Activated CD8-positive, alpha-beta memory T cell treated with anti-CD3 and anti-CD28 coated beads, Interleukin-2, amount 10 ng/mL, durations not matched to agents 7 days and 5 days (primary cell): ENCODE measurements around the gene CEP112. TPM values are rescaled to one million over a fixed set of nuclear protein-coding genes. Genes with fewer than 3 reads are reported as not detected.

ENCODE experiments used
- ATAC-seq: fragments of 150-1000 bp; cut with Tn5 transposase; one replicate; pipeline ENCODE4 v1.10.0; 2021; ENCODE audit warnings: moderate library complexity
- CTCF ChIA-PET: fragments of 350-600 bp; sonication (Branson Sonifier 250); formaldehyde crosslinking; loops from one replicate; lab custom pipeline; 2021; ENCODE audit warnings: antibody characterized with exemption; lab: Charles Lee
- DNase-seq: peaks from one replicate; pipeline ENCODE4 v3.0.0-alpha.2; 2020
- H3K27ac Mint-ChIP-seq: one replicate; pipeline ENCODE4 v1.8.0; 2021; ENCODE audit warnings: mild to moderate bottlenecking, mixed read lengths
- H3K27me3 Mint-ChIP-seq: one replicate; pipeline ENCODE4 v1.8.0; 2021; ENCODE audit warnings: mixed read lengths
- H3K36me3 Mint-ChIP-seq: one replicate; pipeline ENCODE4 v1.8.0; 2021; ENCODE audit warnings: mild to moderate bottlenecking, mixed read lengths
- H3K4me1 Mint-ChIP-seq: one replicate; pipeline ENCODE4 v1.8.0; 2021; ENCODE audit warnings: mixed read lengths
- H3K4me3 Mint-ChIP-seq: one replicate; pipeline ENCODE4 v1.8.0; 2021; ENCODE audit warnings: mild to moderate bottlenecking, moderate library complexity, mixed read lengths
- H3K9me3 Mint-ChIP-seq: one replicate; pipeline ENCODE4 v1.8.0; 2022; ENCODE audit warnings: low read depth, mixed read lengths
- total RNA-seq, 2 experiments: library from RNA; stranded (reverse); gene quantifications; one replicate each; pipeline ENCODE4 v1.2.3, GENCODE V29; 2021

The CEP112 gene
- total RNA-seq, 2 experiments from 2014 or later: 3.1 to 5.0 TPM

GRCh38 chr17:65902831-65903522 is 289.0 kb downstream of the CEP112 start:
- no peak overlapping the region for H3K4me3 Mint-ChIP-seq
- no peaks in the 10 kb centered on the region for H3K27me3 Mint-ChIP-seq
- no peak overlapping the region for H3K27ac Mint-ChIP-seq
- H3K9me3 Mint-ChIP-seq: no peaks in the 10 kb centered on the region
- CTCF ChIA-PET: no interaction called here
- ATAC-seq (no peak), DNase-seq (no peak)
- peaks cover 1% of the 10 kb centered on the region for H3K36me3 Mint-ChIP-seq
- H3K4me1 Mint-ChIP-seq: no peaks in the 10 kb centered on the region

GRCh38 chr17:65902155-65902554 is 289.8 kb downstream of the CEP112 start:
- H3K36me3 Mint-ChIP-seq: peaks cover 1% of the 10 kb centered on the region
- no peaks in the 10 kb centered on the region for H3K27me3 Mint-ChIP-seq
- CTCF ChIA-PET: interaction anchor here (1.0 kb wide), 1 partner anchor 12 kb away, joined by 3 read pairs; no protein-coding TSS in a partner anchor
- DNase-seq (no peak), ATAC-seq (no peak)
- no peaks in the 10 kb centered on the region for H3K9me3 Mint-ChIP-seq
- H3K27ac Mint-ChIP-seq: no peak overlapping the region
- H3K4me1 Mint-ChIP-seq: no peaks in the 10 kb centered on the region
- H3K4me3 Mint-ChIP-seq: no peak overlapping the region

- no peaks in the 10 kb centered on the region for H3K9me3 Mint-ChIP-seq
- H3K4me1 Mint-ChIP-seq: no peaks in the 10 kb centered on the region
- H3K4me3 Mint-ChIP-seq: no peak overlapping the region
- H3K36me3 Mint-ChIP-seq: peaks cover 1% of the 10 kb centered on the region
- H3K27ac Mint-ChIP-seq: no peak overlapping the region
- CTCF ChIA-PET: interaction anchor here (0.7 to 1.0 kb wide), 2 partner anchors 13 to 669 kb away, joined by 3 read pairs; no protein-coding TSS in a partner anchor
- ATAC-seq: no peak
- DNase-seq: no peak
- no peaks in the 10 kb centered on the region for H3K27me3 Mint-ChIP-seq
These were observed 290.5 kb downstream of the CEP112 start for GRCh38 chr17:65901394-65901793.

- H3K4me1 Mint-ChIP-seq: no peaks in the 10 kb centered on the region
- H3K36me3 Mint-ChIP-seq: peaks cover 1% of the 10 kb centered on the region
- no peak overlapping the region for H3K4me3 Mint-ChIP-seq
- H3K27me3 Mint-ChIP-seq: peaks cover 2% of the 10 kb centered on the region
- DNase-seq (no peak), ATAC-seq (no peak)
- CTCF ChIA-PET: no interaction called here
- H3K9me3 Mint-ChIP-seq: no peaks in the 10 kb centered on the region
- H3K27ac Mint-ChIP-seq: no peak overlapping the region
These were observed 291.7 kb downstream of the CEP112 start for GRCh38 chr17:65900216-65900615.

GRCh38 chr17:65898651-65899050 is 293.3 kb downstream of the CEP112 start:
- no peak overlapping the region for H3K27ac Mint-ChIP-seq
- no peaks in the 10 kb centered on the region for H3K4me1 Mint-ChIP-seq
- peaks cover 3% of the 10 kb centered on the region for H3K27me3 Mint-ChIP-seq
- peaks cover 1% of the 10 kb centered on the region for H3K36me3 Mint-ChIP-seq
- CTCF ChIA-PET: no interaction called here
- H3K4me3 Mint-ChIP-seq: no peak overlapping the region
- H3K9me3 Mint-ChIP-seq: no peaks in the 10 kb centered on the region
- DNase-seq: no peak
- ATAC-seq: no peak

- DNase-seq (no peak), ATAC-seq (no peak)
- H3K27me3 Mint-ChIP-seq: peaks cover 3% of the 10 kb centered on the region
- H3K9me3 Mint-ChIP-seq: no peaks in the 10 kb centered on the region
- CTCF ChIA-PET: no interaction called here
- H3K36me3 Mint-ChIP-seq: no peaks in the 10 kb centered on the region
- no peak overlapping the region for H3K4me3 Mint-ChIP-seq
- H3K27ac Mint-ChIP-seq: no peak overlapping the region
- H3K4me1 Mint-ChIP-seq: no peaks in the 10 kb centered on the region
These were observed 295.0 kb downstream of the CEP112 start for GRCh38 chr17:65896889-65897288.

- Mint-ChIP-seq H3K27ac (no peak overlapping the region), H3K27me3 (peaks cover 3% of the 10 kb centered on the region), H3K4me3 (no peak overlapping the region), H3K9me3 (no peaks in the 10 kb centered on the region), H3K4me1 (no peaks in the 10 kb centered on the region), H3K36me3 (no peaks in the 10 kb centered on the region)
- CTCF ChIA-PET: no interaction called here
- ATAC-seq (no peak), DNase-seq (no peak)
These were observed 296.0 kb downstream of the CEP112 start for GRCh38 chr17:65895969-65896368.

GRCh38 chr17:65893692-65894279 is 298.1 kb downstream of the CEP112 start:
- no peak overlapping the region for H3K27ac Mint-ChIP-seq
- H3K4me3 Mint-ChIP-seq: no peak overlapping the region
- DNase-seq: no peak
- H3K9me3 Mint-ChIP-seq: no peaks in the 10 kb centered on the region
- peaks cover 3% of the 10 kb centered on the region for H3K27me3 Mint-ChIP-seq
- no peaks in the 10 kb centered on the region for H3K4me1 Mint-ChIP-seq
- no peaks in the 10 kb centered on the region for H3K36me3 Mint-ChIP-seq
- CTCF ChIA-PET: no interaction called here
- ATAC-seq: no peak

- CTCF ChIA-PET: no interaction called here
- DNase-seq (no peak), ATAC-seq (no peak)
- Mint-ChIP-seq H3K4me3 (no peak overlapping the region), H3K27me3 (peaks cover 3% of the 10 kb centered on the region), H3K9me3 (no peaks in the 10 kb centered on the region), H3K4me1 (no peaks in the 10 kb centered on the region), H3K27ac (no peak overlapping the region), H3K36me3 (no peaks in the 10 kb centered on the region)
These were observed 299.0 kb downstream of the CEP112 start for GRCh38 chr17:65892912-65893377.

GRCh38 chr17:65891231-65891735 is 300.6 kb downstream of the CEP112 start:
- DNase-seq: no peak
- Mint-ChIP-seq H3K9me3 (no peaks in the 10 kb centered on the region), H3K36me3 (no peaks in the 10 kb centered on the region), H3K4me3 (no peak overlapping the region), H3K4me1 (no peaks in the 10 kb centered on the region), H3K27me3 (peaks cover 3% of the 10 kb centered on the region), H3K27ac (no peak overlapping the region)
- CTCF ChIA-PET: no interaction called here
- no peak for ATAC-seq

GRCh38 chr17:65888649-65889048 is 303.3 kb downstream of the CEP112 start:
- H3K27me3 Mint-ChIP-seq: no peaks in the 10 kb centered on the region
- no peaks in the 10 kb centered on the region for H3K36me3 Mint-ChIP-seq
- DNase-seq: no peak
- ATAC-seq: no peak
- H3K4me3 Mint-ChIP-seq: no peak overlapping the region
- H3K27ac Mint-ChIP-seq: no peak overlapping the region
- H3K9me3 Mint-ChIP-seq: no peaks in the 10 kb centered on the region
- CTCF ChIA-PET: no interaction called here
- no peaks in the 10 kb centered on the region for H3K4me1 Mint-ChIP-seq

GRCh38 chr17:65886315-65887245 is 305.4 kb downstream of the CEP112 start:
- no peaks in the 10 kb centered on the region for H3K27me3 Mint-ChIP-seq
- H3K27ac Mint-ChIP-seq: no peak overlapping the region
- no peak for ATAC-seq
- DNase-seq: no peak
- no peaks in the 10 kb centered on the region for H3K36me3 Mint-ChIP-seq
- CTCF ChIA-PET: no interaction called here
- no peaks in the 10 kb centered on the region for H3K9me3 Mint-ChIP-seq
- no peak overlapping the region for H3K4me3 Mint-ChIP-seq
- H3K4me1 Mint-ChIP-seq: peaks cover 2% of the 10 kb centered on the region

GRCh38 chr17:65885541-65886312 is 306.2 kb downstream of the CEP112 start:
- DNase-seq (no peak), ATAC-seq (no peak)
- Mint-ChIP-seq H3K27me3 (no peaks in the 10 kb centered on the region), H3K36me3 (no peaks in the 10 kb centered on the region), H3K27ac (no peak overlapping the region), H3K4me3 (no peak overlapping the region), H3K4me1 (peaks cover 2% of the 10 kb centered on the region), H3K9me3 (no peaks in the 10 kb centered on the region)
- CTCF ChIA-PET: no interaction called here
